ENCODE data around the gene NDEL1. TPM values are rescaled to one million over a fixed set of nuclear protein-coding genes. Genes with fewer than 3 reads are reported as not detected.

The NDEL1 gene
- total and polyA plus RNA-seq, 2 donors (not counting 3 experiments of a cell fraction or from before 2014, with no cell fraction given) = 60.0 to 87.4 TPM

GRCh38 chr17:8397636-8398035 lies 38.0 kb upstream of the NDEL1 start, which contains the start of gene RNF222:
Gene RNF222 (minus strand): TSS chr17:8397827. CDS start chr17:8393461, 4,366 bp downstream.
- no peak within 1 kb of the TSS for H3K4me2 ChIP-seq (ENCODE audit: insufficient read depth, low read length)
- no TSS peak for BruUV-seq (replicated peaks)
- no peaks in the 10 kb centered on the region for H3K36me3 ChIP-seq (ENCODE audit: control insufficient read depth in 2 of 2, extremely low read depth in 1 of 2, insufficient read depth in 2 of 2, low read length in 2 of 2)
- no peak for TF ChIP-seq MYC (IDR thresholded peaks at IDR 0.05; ENCODE audit: low read depth, low read length)
- no peak within 1 kb of the TSS for H3K9ac ChIP-seq (replicated peaks; ENCODE audit: extremely low read depth, insufficient read depth, low read length)
- no peak within 1 kb of the TSS for H2AFZ ChIP-seq (ENCODE audit: low read depth, low read length)
- H3K9me3 ChIP-seq (replicated peaks; ENCODE audit: control insufficient read depth, insufficient read depth, low read length) = no peaks in the 10 kb centered on the region
- dilution Hi-C loops (cut with MboI; ENCODE audit: extremely low pct_ligation_motif_present, low sequenced_read_pairs) = no loop called here
- ChIA-PET POLR2A (no interaction called here), CTCF (interaction anchor here (1.0 to 2.5 kb wide), 2 partner anchors 12 to 13 kb away, joined by 4 to 6 read pairs; no protein-coding TSS in a partner anchor)
- no peaks in the 10 kb centered on the region for H3K79me2 ChIP-seq (ENCODE audit: control insufficient read depth, insufficient read depth, low read length)
- no peaks in the 10 kb centered on the region for H3K9me1 ChIP-seq (replicated peaks; ENCODE audit: control insufficient read depth, extremely low read depth, insufficient read depth, low read length)
- H3K27me3 ChIP-seq (ENCODE audit: control insufficient read depth in 2 of 2, insufficient read depth in 2 of 2, low read length in 2 of 2) = peaks cover 15 to 18% of the 10 kb centered on the region in 2 experiments
- DNase-seq (ENCODE audit: low read depth, low spot score) = no peak
- no peaks in the 10 kb centered on the region for H4K20me1 ChIP-seq (replicated peaks; ENCODE audit: control insufficient read depth, extremely low read depth, insufficient read depth, low read length)
- peaks cover 4% of the 10 kb centered on the region for H3K4me1 ChIP-seq (ENCODE audit: control insufficient read depth, extremely low read depth, insufficient read depth, low read length)
- no peak within 1 kb of the TSS for H3K4me3 ChIP-seq (replicated peaks in 1 of 3; ENCODE audit: insufficient read depth in 1 of 3, low read depth in 1 of 3, low read length in 3 of 3)
- intact Hi-C loops (cut with micrococcal nuclease) = no loop called here
- no peak within 1 kb of the TSS for H3K27ac ChIP-seq (ENCODE audit: insufficient read depth, low read depth, low read length)
- FAIRE-seq = no peak

- Histone ChIP-seq H3K27me3 (ENCODE audit: control insufficient read depth in 2 of 2, insufficient read depth in 2 of 2, low read length in 2 of 2) (peaks cover 15 to 18% of the 10 kb centered on the region in 2 experiments), H3K4me3 (replicated peaks in 1 of 3; ENCODE audit: insufficient read depth in 1 of 3, low read depth in 1 of 3, low read length in 3 of 3) (no peak overlapping the region), H3K9ac (replicated peaks; ENCODE audit: extremely low read depth, insufficient read depth, low read length) (no peak overlapping the region), H3K9me1 (replicated peaks; ENCODE audit: control insufficient read depth, extremely low read depth, insufficient read depth, low read length) (no peaks in the 10 kb centered on the region), H3K4me1 (ENCODE audit: control insufficient read depth, extremely low read depth, insufficient read depth, low read length) (no peaks in the 10 kb centered on the region), H3K27ac (ENCODE audit: insufficient read depth, low read depth, low read length) (no peak overlapping the region), H4K20me1 (replicated peaks; ENCODE audit: control insufficient read depth, extremely low read depth, insufficient read depth, low read length) (no peaks in the 10 kb centered on the region), H2AFZ (ENCODE audit: low read depth, low read length) (no peak overlapping the region), H3K9me3 (replicated peaks; ENCODE audit: control insufficient read depth, insufficient read depth, low read length) (no peaks in the 10 kb centered on the region), H3K36me3 (ENCODE audit: control insufficient read depth in 2 of 2, extremely low read depth in 1 of 2, insufficient read depth in 2 of 2, low read length in 2 of 2) (no peaks in the 10 kb centered on the region), H3K4me2 (ENCODE audit: insufficient read depth, low read length) (no peak overlapping the region), H3K79me2 (ENCODE audit: control insufficient read depth, insufficient read depth, low read length) (no peaks in the 10 kb centered on the region)
- ChIA-PET POLR2A (no interaction called here), CTCF (interaction anchor here (2.5 kb wide), 1 partner anchor 11 kb away, joined by 6 read pairs; no protein-coding TSS in a partner anchor)
- BruUV-seq (replicated peaks) = no TSS peak
- FAIRE-seq (no peak), DNase-seq (ENCODE audit: low read depth, low spot score) (no peak)
- dilution Hi-C loops (cut with MboI; ENCODE audit: extremely low pct_ligation_motif_present, low sequenced_read_pairs) (no loop called here), intact Hi-C loops (cut with micrococcal nuclease) (no loop called here)
- TF ChIP-seq EZH2 (IDR thresholded peaks at IDR 0.05; ENCODE audit: borderline replicate concordance, low read depth, low read length, severe bottlenecking) (no peak), CTCF (IDR thresholded peaks at IDR 0.05; ENCODE audit: extremely low read depth in 1 of 2, insufficient read depth in 1 of 2, low read depth in 1 of 2, low read length in 2 of 2) (no peak), MYC (IDR thresholded peaks at IDR 0.05; ENCODE audit: low read depth, low read length) (no peak), POLR2A (IDR thresholded peaks at IDR 0.05; ENCODE audit: low read depth, low read length) (no peak), POLR2AphosphoS5 (IDR thresholded peaks at IDR 0.05; ENCODE audit: insufficient read depth, low read depth, low read length) (no peak), FOS (IDR thresholded peaks at IDR 0.05; ENCODE audit: borderline replicate concordance, insufficient read depth, low read length) (no peak), GATA2 (IDR thresholded peaks at IDR 0.05; ENCODE audit: insufficient read depth, insufficient read length, low read depth, low read length) (no peak), MAX (IDR thresholded peaks at IDR 0.05; ENCODE audit: insufficient read depth, insufficient read length) (no peak), JUN (IDR thresholded peaks at IDR 0.05; ENCODE audit: borderline replicate concordance, insufficient read depth, insufficient read length, low read depth) (no peak)
Measured at GRCh38 chr17:8398980-8399379, 36.7 kb upstream of the NDEL1 start.
